ENCODE data around the gene ADAMTS2.

ADAMTS2 gene

DNA sequence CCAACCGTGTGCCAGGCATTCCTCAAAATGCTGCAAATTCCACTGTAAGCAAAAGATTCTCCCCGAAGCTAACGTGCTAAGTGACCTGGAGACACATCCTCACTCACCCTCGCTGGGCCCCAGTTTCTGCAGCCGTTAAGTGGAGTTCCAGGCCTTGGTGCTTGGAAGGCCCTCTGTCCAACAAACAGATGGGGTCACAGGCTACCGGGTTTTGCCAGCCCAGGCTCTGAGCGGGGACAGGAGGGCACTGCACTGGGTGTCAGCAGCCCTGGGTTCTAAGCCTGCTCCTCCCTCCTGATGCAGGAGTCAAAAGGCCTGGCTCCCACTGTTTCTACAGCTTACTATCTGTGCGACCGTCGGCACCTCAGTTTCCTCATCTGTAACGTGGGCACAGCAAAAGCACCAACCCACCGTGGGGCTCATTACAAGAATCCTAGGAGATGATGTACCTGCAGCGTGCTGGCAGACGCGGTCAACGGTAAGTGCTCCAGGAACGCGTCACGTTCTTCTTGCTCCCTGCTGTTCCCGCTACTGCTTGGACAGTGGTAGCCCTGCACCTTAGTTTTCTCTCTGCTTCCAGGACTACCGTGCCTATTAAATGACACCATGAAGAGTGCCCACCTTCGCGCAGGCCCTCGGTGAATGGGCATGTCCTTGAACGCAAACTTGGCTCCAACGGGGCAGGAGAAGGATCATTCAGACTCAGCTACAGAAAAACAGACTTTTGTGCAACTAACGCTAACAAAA is 84.8 kb downstream of the ADAMTS2 start:
- DNase-seq (ENCODE audit: low spot score), result peak; percentile 55
- no peak for ATAC-seq (ENCODE audit: low read depth)
- H3K27ac ChIP-seq (ENCODE audit: poor library complexity, severe bottlenecking), result no peak overlapping the region
- H3K36me3 ChIP-seq (ENCODE audit: low read depth), result no peaks in the 10 kb centered on the region
- no peaks in the 10 kb centered on the region for H3K27me3 ChIP-seq (ENCODE audit: insufficient read depth, poor library complexity, severe bottlenecking)
- TF ChIP-seq, protein P1, sequence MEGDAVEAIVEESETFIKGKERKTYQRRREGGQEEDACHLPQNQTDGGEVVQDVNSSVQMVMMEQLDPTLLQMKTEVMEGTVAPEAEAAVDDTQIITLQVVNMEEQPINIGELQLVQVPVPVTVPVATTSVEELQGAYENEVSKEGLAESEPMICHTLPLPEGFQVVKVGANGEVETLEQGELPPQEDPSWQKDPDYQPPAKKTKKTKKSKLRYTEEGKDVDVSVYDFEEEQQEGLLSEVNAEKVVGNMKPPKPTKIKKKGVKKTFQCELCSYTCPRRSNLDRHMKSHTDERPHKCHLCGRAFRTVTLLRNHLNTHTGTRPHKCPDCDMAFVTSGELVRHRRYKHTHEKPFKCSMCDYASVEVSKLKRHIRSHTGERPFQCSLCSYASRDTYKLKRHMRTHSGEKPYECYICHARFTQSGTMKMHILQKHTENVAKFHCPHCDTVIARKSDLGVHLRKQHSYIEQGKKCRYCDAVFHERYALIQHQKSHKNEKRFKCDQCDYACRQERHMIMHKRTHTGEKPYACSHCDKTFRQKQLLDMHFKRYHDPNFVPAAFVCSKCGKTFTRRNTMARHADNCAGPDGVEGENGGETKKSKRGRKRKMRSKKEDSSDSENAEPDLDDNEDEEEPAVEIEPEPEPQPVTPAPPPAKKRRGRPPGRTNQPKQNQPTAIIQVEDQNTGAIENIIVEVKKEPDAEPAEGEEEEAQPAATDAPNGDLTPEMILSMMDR (IDR thresholded peaks at IDR 0.05; ENCODE audit: poor library complexity, severe bottlenecking), result no peak
- no peaks in the 10 kb centered on the region for H3K4me1 ChIP-seq (ENCODE audit: insufficient read depth, poor library complexity, severe bottlenecking)
- H3K4me3 ChIP-seq (ENCODE audit: severe bottlenecking), result no peak overlapping the region
- peaks cover 8% of the 10 kb centered on the region for H3K9me3 ChIP-seq (ENCODE audit: severe bottlenecking)

DNA sequence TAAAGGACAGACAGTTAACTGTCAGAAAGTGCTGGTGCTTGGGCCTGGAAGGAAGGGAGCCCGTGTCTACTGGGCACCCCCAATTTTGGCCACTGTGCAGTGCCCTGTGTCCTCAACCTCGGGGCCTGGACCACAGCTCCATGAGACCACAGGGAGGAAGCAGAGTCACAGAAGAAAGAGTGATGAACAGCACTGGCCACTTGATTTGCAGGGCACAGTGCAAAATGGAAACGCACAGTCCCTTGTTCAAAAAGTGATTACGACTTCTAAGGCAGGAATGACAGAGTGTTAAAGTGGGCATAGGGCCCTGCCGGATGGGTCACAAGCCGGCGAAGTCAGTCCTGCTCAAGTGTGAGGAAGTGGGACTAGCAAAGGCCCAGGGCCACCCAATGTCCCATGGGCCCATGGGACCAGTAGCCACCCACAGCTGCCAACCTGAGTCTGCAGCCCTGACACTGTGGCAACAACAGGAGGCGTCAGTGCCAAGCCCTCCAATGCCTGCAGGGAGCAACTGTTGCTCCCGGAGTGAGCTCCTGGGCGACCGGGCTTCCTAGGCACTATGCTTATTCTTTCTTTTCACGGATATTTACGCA is 85.4 kb downstream of the ADAMTS2 start:
- Histone ChIP-seq H3K36me3 (ENCODE audit: low read depth) (no peaks in the 10 kb centered on the region), H3K27ac (ENCODE audit: poor library complexity, severe bottlenecking) (no peak overlapping the region), H3K4me1 (ENCODE audit: insufficient read depth, poor library complexity, severe bottlenecking) (no peaks in the 10 kb centered on the region), H3K4me3 (ENCODE audit: severe bottlenecking) (no peak overlapping the region), H3K27me3 (ENCODE audit: insufficient read depth, poor library complexity, severe bottlenecking) (no peaks in the 10 kb centered on the region), H3K9me3 (ENCODE audit: severe bottlenecking) (peaks cover 6% of the 10 kb centered on the region)
- peak; percentile 40 for DNase-seq (ENCODE audit: low spot score)
- TF ChIP-seq, protein P1 (IDR thresholded peaks at IDR 0.05; ENCODE audit: poor library complexity, severe bottlenecking), result no peak
- no peak for ATAC-seq (ENCODE audit: low read depth)

DNA sequence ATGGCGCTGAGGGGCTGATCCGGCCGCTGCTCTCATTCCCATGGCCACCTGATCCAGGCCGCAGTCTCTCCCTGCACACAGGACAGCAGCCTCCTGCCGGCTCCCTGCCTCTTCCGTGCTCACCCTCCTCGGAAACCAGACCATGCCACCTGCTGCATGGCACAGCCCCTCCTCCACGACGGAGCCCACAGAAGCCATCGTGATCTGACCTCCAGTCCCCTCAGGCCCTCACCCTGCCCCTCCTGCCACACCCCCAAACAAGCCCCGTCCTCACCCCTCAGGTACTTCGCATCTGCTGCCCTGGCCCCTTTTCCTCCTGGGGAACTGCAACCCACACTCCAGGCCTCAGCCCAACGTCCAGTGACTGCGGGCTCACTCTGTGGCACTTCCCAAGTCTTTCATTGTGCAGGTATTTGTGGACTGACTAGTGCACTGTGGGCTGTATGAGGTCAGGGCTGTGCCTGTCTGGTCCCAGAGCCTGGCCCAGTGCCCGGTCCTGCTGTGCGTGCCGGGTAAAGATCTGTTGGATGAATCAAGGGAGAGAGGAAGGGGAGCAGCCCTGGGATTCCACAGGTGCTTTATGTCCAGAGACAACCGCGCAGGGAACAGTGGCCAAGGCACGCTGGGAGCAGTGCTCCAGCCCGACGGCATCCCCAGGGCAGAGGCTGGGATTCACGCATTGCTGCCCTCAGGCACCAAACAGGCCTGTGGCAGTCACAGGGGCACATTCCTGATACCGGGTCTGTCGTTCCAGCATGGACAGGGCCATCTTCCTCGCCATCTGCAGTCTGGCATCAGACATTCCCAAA is 86.1 kb downstream of the ADAMTS2 start:
- Histone ChIP-seq H3K27me3 (ENCODE audit: insufficient read depth, poor library complexity, severe bottlenecking) (no peaks in the 10 kb centered on the region), H3K36me3 (ENCODE audit: low read depth) (no peaks in the 10 kb centered on the region), H3K27ac (ENCODE audit: poor library complexity, severe bottlenecking) (no peak overlapping the region), H3K4me3 (ENCODE audit: severe bottlenecking) (no peak overlapping the region), H3K4me1 (ENCODE audit: insufficient read depth, poor library complexity, severe bottlenecking) (no peaks in the 10 kb centered on the region), H3K9me3 (ENCODE audit: severe bottlenecking) (peaks cover 6% of the 10 kb centered on the region)
- DNase-seq (ENCODE audit: low spot score) (peak; percentile 49), ATAC-seq (ENCODE audit: low read depth) (no peak)
- TF ChIP-seq, protein P1 (IDR thresholded peaks at IDR 0.05; ENCODE audit: poor library complexity, severe bottlenecking), result no peak

DNA sequence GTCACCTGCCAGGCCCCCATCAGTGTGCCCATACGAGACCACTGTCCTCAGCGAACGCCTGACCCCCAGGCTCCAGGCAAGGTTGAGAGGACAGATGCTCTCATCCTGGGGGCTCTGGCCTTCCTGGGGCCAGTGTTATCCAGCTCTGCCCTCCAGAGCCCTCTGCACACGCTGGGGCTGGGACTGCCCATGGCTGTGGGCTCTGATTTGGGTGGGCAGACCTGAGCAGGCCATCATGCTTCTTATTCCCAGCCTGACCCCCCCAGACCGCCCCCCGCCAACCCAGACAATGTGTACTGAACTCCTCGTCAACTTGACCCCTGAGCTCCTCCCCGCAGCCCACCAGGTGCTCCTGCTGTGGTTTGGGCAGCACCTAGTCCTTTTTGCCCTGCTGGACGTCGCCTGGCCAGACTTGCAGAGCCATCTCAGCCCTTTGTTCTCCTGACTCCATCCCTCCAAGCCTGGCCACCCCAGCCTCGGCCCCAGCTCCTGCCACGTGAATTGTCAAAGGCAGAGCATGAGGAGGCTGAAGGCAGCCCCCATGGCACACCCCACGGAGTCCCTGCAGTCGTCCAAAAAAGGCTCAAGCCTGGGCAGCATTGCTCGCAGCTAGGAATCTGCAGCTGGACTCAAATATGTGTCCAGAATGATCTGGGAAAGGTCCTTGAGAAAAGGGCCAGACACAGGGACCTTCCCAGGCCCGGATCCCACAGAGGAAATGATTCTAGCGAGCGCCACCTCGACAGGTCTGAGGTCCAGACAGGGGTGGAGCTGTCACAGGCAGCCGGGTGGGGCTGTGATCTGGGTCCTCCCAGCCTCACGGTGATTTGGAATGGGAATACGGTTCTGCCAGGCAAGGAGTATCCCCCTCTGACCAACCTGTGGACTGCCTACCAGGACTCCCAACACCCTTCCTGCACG is 87.0 kb downstream of the ADAMTS2 start:
- TF ChIP-seq, protein P1 (IDR thresholded peaks at IDR 0.05; ENCODE audit: poor library complexity, severe bottlenecking), result no peak
- H3K4me1 ChIP-seq (ENCODE audit: insufficient read depth, poor library complexity, severe bottlenecking), result no peaks in the 10 kb centered on the region
- H3K27ac ChIP-seq (ENCODE audit: poor library complexity, severe bottlenecking), result no peak overlapping the region
- no peaks in the 10 kb centered on the region for H3K9me3 ChIP-seq (ENCODE audit: severe bottlenecking)
- peak; percentile 64 for DNase-seq (ENCODE audit: low spot score)
- ATAC-seq (ENCODE audit: low read depth), result no peak
- no peak overlapping the region for H3K4me3 ChIP-seq (ENCODE audit: severe bottlenecking)
- H3K27me3 ChIP-seq (ENCODE audit: insufficient read depth, poor library complexity, severe bottlenecking), result no peaks in the 10 kb centered on the region
- no peaks in the 10 kb centered on the region for H3K36me3 ChIP-seq (ENCODE audit: low read depth)

Measured in RWPE2 (cell line).